Keratinocyte (primary cell): ENCODE measurements around the gene GABRB1. TPM values are rescaled to one million over a fixed set of nuclear protein-coding genes. Genes with fewer than 3 reads are reported as not detected.

Source experiments
- DNase-seq: peaks from one replicate; pipeline ENCODE4 v3.0.0-alpha.2; 2011; ENCODE audit warnings: low read depth, missing footprints, low spot score
- FAIRE-seq: peaks from 2 replicates; lab custom pipeline; 2011; peaks lifted over from hg19 to GRCh38; lab: Jason Lieb, UNC
- H2AFZ ChIP-seq: 2 replicates; pipeline ENCODE4 v1.6.0; 2012; ENCODE audit warnings: low read length, control low read depth, inconsistent platforms; ENCODE audit not compliant: control insufficient read depth
- H3K27ac ChIP-seq: 2 replicates; pipeline ENCODE4 v1.5.1; 2011; ENCODE audit warnings: low read length; ENCODE audit not compliant: control insufficient read depth, insufficient read depth
- H3K27me3 ChIP-seq: 3 replicates; pipeline ENCODE4 v1.6.0; 2011; ENCODE audit warnings: low read length; ENCODE audit not compliant: control insufficient read depth, insufficient read depth; ENCODE audit errors: extremely low read depth
- H3K36me3 ChIP-seq, 2 experiments: 2 replicates in 1 of 2; 3 replicates in 1 of 2; pipeline ENCODE4 v1.5.1; 2011; ENCODE audit warnings: low read length in 2 of 2, mild to moderate bottlenecking in 1 of 2; ENCODE audit not compliant: control insufficient read depth in 2 of 2, insufficient read depth in 2 of 2; ENCODE audit errors: extremely low read depth in 1 of 2
- H3K4me1 ChIP-seq: 3 replicates; pipeline ENCODE4 v1.5.1; 2011; ENCODE audit warnings: low read length; ENCODE audit not compliant: control insufficient read depth, insufficient read depth; ENCODE audit errors: extremely low read depth
- H3K4me2 ChIP-seq: 3 replicates; pipeline ENCODE4 v1.6.0; 2011; ENCODE audit warnings: low read depth, low read length; ENCODE audit not compliant: control insufficient read depth, insufficient read depth; ENCODE audit errors: extremely low read depth
- H3K4me3 ChIP-seq, 3 experiments: fragments of 200-600 bp in 1 of 3; sonication (generic) in 1 of 3; 2 replicates in 2 of 3; 3 replicates in 1 of 3; pipeline ENCODE4 v1.5.1; 2011 to 2016; ENCODE audit warnings: low read length in 3 of 3, mild to moderate bottlenecking in 3 of 3, control low read depth in 2 of 3, inconsistent platforms in 1 of 3, low read depth in 1 of 3, mixed read lengths in 1 of 3, mixed run types in 1 of 3, moderate library complexity in 1 of 3; ENCODE audit not compliant: control insufficient read depth in 2 of 3, insufficient read depth in 2 of 3; ENCODE audit errors: extremely low read depth in 1 of 3
- H3K79me2 ChIP-seq: 2 replicates; pipeline ENCODE4 v1.6.0; 2012; ENCODE audit warnings: low read length; ENCODE audit not compliant: control insufficient read depth, insufficient read depth
- H3K9ac ChIP-seq: 3 replicates; pipeline ENCODE4 v1.6.0; 2011; ENCODE audit warnings: low read length; ENCODE audit not compliant: control insufficient read depth, insufficient read depth; ENCODE audit errors: extremely low read depth
- H3K9me1 ChIP-seq: 3 replicates; pipeline ENCODE4 v1.6.0; 2011; ENCODE audit warnings: low read length; ENCODE audit not compliant: control insufficient read depth, insufficient read depth; ENCODE audit errors: extremely low read depth
- H3K9me3 ChIP-seq: 2 replicates; pipeline ENCODE4 v1.5.1; 2012; ENCODE audit warnings: low read depth, low read length; ENCODE audit not compliant: control insufficient read depth
- H4K20me1 ChIP-seq: 3 replicates; pipeline ENCODE4 v1.6.0; 2011; ENCODE audit warnings: low read length; ENCODE audit not compliant: control insufficient read depth, insufficient read depth; ENCODE audit errors: extremely low read depth
- EZH2 ChIP-seq: IDR thresholded peaks from one replicate; pipeline ENCODE4 v1.6.1; 2012; ENCODE audit warnings: inconsistent platforms, mild to moderate bottlenecking, low read length, moderate library complexity
- dilution Hi-C: fragments of 300-500 bp; cut with MboI; formaldehyde crosslinking; loops from one replicate; pipeline ENCODE4 v1.7.0; 2020; ENCODE audit warnings: low sequenced_read_pairs; ENCODE audit not compliant: extremely low pct_ligation_motif_present
- polyA plus RNA-seq, 5 experiments: library from polyadenylated mRNA; depleted of rRNA in 3 of 5; stranded (reverse) in 3 of 5; stranded (forward) in 1 of 5; unstranded in 1 of 5; fragments of >200 nt; gene quantifications; 1 replicate in 1 of 5; 2 replicates in 3 of 5; 3 replicates in 1 of 5; pipeline versions ENCODE4 v1.2.1 to v1.2.3, GENCODE V29; 2011 to 2012; ENCODE audit warnings: missing spikeins in 2 of 5, low read depth in 1 of 5, low replicate concordance in 1 of 5
- TF ChIP-seq, protein P1 (sequence below), 3 experiments: IDR thresholded peaks in 1 of 3; conservative IDR thresholded peaks in 1 of 3; optimal IDR thresholded peaks in 1 of 3; 2 replicates in 2 of 3; 3 replicates in 1 of 3; pipeline versions ENCODE3 to v1.5.1; 2011; ENCODE audit warnings: low read length in 3 of 3, mild to moderate bottlenecking in 3 of 3, moderate library complexity in 2 of 3, control low read depth in 1 of 3, inconsistent platforms in 1 of 3; ENCODE audit not compliant: insufficient read depth in 2 of 3; ENCODE audit errors: extremely low read depth in 1 of 3

GABRB1 gene
- polyA plus RNA-seq, 1 donor (not counting 4 experiments of a cell fraction or from before 2014, with no cell fraction given), result not detected

DNA sequence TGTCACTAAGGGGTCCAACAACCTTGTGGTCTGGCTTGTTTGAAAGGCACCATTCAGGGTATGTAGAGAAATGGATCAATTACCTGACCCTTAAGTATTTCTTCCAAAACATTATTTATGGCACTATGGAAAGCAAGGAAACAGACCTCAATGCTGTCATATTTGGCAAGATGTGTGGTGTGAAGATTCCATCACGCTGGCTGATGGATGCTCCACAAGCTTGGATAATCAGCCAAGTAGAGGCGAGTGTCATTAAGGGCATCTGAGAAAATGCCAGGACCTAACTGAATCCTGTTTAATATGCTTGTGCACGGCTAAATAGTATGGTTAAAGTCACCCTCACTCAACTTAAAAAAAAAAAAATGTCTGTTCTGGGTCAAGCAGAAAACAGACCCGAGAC lies 311.4 kb downstream of the GABRB1 start:
- Histone ChIP-seq H2AFZ (no peak overlapping the region), H3K79me2 (no peaks in the 10 kb centered on the region), H3K4me2 (no peak overlapping the region), H3K9ac (no peak overlapping the region), H3K36me3 (no peaks in the 10 kb centered on the region), H3K27ac (no peak overlapping the region), H3K4me1 (no peaks in the 10 kb centered on the region), H3K27me3 (no peaks in the 10 kb centered on the region), H3K4me3 (no peak overlapping the region), H3K9me1 (no peaks in the 10 kb centered on the region), H4K20me1 (no peaks in the 10 kb centered on the region), H3K9me3 (no peaks in the 10 kb centered on the region)
- dilution Hi-C loops, result no loop called here
- DNase-seq (no peak), FAIRE-seq (no peak)
- TF ChIP-seq, protein P1, sequence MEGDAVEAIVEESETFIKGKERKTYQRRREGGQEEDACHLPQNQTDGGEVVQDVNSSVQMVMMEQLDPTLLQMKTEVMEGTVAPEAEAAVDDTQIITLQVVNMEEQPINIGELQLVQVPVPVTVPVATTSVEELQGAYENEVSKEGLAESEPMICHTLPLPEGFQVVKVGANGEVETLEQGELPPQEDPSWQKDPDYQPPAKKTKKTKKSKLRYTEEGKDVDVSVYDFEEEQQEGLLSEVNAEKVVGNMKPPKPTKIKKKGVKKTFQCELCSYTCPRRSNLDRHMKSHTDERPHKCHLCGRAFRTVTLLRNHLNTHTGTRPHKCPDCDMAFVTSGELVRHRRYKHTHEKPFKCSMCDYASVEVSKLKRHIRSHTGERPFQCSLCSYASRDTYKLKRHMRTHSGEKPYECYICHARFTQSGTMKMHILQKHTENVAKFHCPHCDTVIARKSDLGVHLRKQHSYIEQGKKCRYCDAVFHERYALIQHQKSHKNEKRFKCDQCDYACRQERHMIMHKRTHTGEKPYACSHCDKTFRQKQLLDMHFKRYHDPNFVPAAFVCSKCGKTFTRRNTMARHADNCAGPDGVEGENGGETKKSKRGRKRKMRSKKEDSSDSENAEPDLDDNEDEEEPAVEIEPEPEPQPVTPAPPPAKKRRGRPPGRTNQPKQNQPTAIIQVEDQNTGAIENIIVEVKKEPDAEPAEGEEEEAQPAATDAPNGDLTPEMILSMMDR (optimal IDR thresholded peaks at IDR 0.05 in 1 of 3, IDR thresholded peaks at IDR 0.05 in 1 of 3, conservative IDR thresholded peaks at IDR 0.05 in 1 of 3; ENCODE audit: extremely low read depth in 1 of 3, insufficient read depth in 2 of 3, low read length in 3 of 3), result no peak
- no peak for TF ChIP-seq EZH2

DNA sequence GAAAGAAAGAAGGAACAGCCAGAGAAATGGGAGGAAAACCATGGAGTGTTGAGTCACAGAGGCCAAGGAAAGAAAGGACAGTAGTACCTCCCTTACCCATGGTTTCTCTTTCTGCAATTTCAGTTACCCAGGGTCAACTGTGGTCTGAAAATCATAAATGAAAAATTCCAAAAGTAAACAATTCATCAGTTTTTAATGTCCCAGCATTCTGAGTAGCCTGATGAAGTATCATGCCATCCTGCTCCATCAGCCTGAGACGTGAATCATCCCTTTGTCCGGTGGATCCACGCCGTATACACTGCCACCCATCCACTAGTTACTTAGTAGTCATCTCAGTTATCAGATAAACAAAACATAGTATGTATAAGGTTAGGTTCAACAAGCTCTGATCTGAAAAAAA lies 318.0 kb downstream of the GABRB1 start:
- Histone ChIP-seq H4K20me1 (no peaks in the 10 kb centered on the region), H3K27ac (no peak overlapping the region), H3K9me1 (no peaks in the 10 kb centered on the region), H2AFZ (no peak overlapping the region), H3K4me2 (no peak overlapping the region), H3K4me3 (no peak overlapping the region), H3K9me3 (no peaks in the 10 kb centered on the region), H3K4me1 (no peaks in the 10 kb centered on the region), H3K36me3 (no peaks in the 10 kb centered on the region), H3K79me2 (no peaks in the 10 kb centered on the region), H3K9ac (no peak overlapping the region), H3K27me3 (no peaks in the 10 kb centered on the region)
- TF ChIP-seq EZH2, result no peak
- TF ChIP-seq, protein P1 (optimal IDR thresholded peaks at IDR 0.05 in 1 of 3, IDR thresholded peaks at IDR 0.05 in 1 of 3, conservative IDR thresholded peaks at IDR 0.05 in 1 of 3; ENCODE audit: extremely low read depth in 1 of 3, insufficient read depth in 2 of 3, low read length in 3 of 3), result no peak
- dilution Hi-C loops, result no loop called here
- DNase-seq (no peak), FAIRE-seq (no peak)
